ENCODE data around the gene PANK4.

- TF ChIP-seq ARNTL (CRISPR knock-in tag; IDR thresholded peaks at IDR 0.05; ENCODE audit: borderline replicate concordance, low read depth) (no peak), ISL1 (CRISPR knock-in tag; IDR thresholded peaks at IDR 0.05) (no peak), CREB5 (CRISPR knock-in tag; IDR thresholded peaks at IDR 0.05; ENCODE audit: low read depth) (no peak), TOX (CRISPR knock-in tag; IDR thresholded peaks at IDR 0.05; ENCODE audit: borderline replicate concordance) (no peak), ZC3H10 (CRISPR knock-in tag; IDR thresholded peaks at IDR 0.05) (no peak), CSDC2 (CRISPR knock-in tag; IDR thresholded peaks at IDR 0.05) (no peak), ZNF70 (CRISPR knock-in tag; IDR thresholded peaks at IDR 0.05) (no peak), RARB (CRISPR knock-in tag; IDR thresholded peaks at IDR 0.05) (no peak), ZFP3 (CRISPR knock-in tag; IDR thresholded peaks at IDR 0.05) (no peak), PATZ1 (CRISPR knock-in tag; IDR thresholded peaks at IDR 0.05; ENCODE audit: borderline replicate concordance) (no peak)
Measured at GRCh38 chr1:2520206-2520605, 6.2 kb downstream of the PANK4 start.

Measured in SK-N-SH treated with all-trans-retinoic acid at 6 μM for 48 hours (cell line).